Raji (cell line): ENCODE measurements around the gene ISG15.
A peak's percentile ranks its signal among the peaks of the same experiment; 100 is the strongest.

Experiments
- POLR2A ChIP-seq: IDR thresholded peaks from 2 replicates; pipeline ENCODE4 v1.6.1; 2011; ENCODE audit warnings: low read depth, low read length, control low read depth; ENCODE audit not compliant: insufficient read depth

Gene ISG15

GRCh38 chr1:999725-1000356 lies 13.5 kb upstream of the ISG15 start, which contains the start of gene HES4:
Gene HES4 (minus strand): TSS chr1:1000097. CDS start chr1:999973, 124 bp downstream.
- TF ChIP-seq POLR2A = no peak

GRCh38 chr1:1000357-1001056 lies 12.8 kb upstream of the ISG15 start:
- no peak for TF ChIP-seq POLR2A

DNA sequence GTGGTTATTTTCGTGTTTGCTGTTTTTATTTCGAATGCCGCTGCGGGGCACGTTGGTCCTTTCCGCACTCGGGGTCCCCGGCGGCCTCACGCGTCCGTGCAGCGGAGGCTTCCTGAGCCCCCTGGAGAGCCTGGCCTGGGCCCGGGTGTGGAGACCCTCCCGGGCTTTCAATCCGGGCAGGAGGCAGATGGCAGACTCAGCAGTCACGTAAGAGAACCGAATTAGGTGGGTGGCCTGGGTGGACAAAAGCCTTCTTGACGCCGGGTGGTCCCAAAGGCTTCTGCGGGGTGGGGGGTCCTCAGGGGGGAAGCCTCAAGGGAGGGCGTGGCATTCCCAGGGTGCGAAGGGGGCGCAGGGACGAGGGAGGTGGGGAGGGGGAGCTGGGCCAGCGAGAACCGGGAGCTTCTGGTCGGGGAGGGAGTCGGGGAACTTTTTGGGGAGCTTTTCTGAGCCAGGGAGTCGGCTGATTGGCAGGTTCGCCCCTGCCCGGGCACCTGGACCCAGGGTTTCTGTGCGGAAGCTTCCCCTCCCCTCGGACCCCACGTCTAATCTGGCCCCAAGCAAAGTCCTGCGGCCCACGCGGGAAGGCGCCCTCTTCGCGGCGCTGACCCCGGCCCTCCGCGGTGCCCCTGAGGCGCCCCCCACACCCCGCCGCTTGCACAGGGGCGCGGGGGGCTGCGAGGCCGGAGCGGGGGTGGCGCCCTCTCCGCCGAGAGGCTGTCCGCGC lies 12.1 kb upstream of the ISG15 start:
- TF ChIP-seq POLR2A = no peak

DNA sequence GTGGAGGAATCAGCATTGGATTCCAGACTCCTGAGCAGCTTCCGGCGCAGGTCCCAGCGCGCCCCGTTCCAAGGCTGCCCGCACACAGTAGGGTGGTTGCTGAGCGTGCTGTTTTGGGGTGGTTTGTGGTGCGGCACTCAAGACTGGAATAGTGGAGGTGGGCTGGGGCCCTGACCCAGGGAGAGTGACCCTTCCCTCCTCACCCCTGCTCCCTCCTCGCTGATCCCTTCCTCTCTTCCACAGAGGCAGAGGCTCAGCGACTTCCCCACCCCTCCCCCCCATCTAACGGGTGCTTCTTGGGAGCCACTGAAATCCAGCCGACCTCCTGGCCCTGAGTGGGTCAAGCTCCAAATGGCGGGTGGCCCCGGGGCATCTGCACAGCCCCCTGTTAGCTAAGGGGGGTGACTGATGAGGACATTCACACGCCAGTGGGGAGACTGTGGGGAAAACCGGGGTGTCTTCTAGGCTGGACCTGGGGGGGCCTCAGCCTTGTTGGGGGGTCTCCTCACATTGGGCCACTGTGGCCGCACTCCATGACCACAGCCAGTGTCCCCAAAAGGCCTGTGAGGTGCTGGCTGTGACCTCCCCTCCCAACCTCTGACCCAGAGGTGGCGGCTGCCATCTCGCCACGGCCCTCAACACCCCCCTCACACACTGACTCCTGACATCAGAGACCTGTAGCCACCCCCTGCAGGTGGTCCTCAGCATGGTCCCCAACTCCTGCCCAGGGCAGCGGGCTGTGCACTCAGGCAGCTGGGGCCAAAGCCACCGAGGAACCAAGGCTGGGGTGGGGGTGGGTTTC lies 9.5 kb upstream of the ISG15 start:
- no peak for TF ChIP-seq POLR2A

DNA sequence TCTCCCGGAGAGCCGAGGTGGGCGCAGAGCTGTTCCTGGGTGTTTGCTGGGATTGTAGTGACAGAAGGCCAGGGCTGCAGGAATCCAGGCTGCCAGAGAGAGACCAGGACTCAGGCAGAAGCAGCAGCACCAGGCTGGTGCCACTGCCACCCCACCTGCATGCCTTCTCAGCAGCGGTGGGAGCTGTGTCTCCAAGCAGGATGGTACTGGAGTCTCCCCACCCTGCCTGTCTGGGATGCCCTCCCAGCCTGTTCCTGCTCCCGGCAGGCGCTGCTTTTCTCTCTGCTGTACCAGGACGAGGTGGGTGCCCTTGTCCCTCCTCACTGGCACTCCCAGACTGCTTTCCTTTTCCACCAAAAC lies 8.9 kb upstream of the ISG15 start:
- no peak for TF ChIP-seq POLR2A

GRCh38 chr1:1004780-1005697 lies 8.3 kb upstream of the ISG15 start:
- TF ChIP-seq POLR2A = no peak

GRCh38 chr1:1005774-1006304 lies 7.5 kb upstream of the ISG15 start:
- TF ChIP-seq POLR2A = no peak

- no peak for TF ChIP-seq POLR2A
These were observed 6.8 kb upstream of the ISG15 start for GRCh38 chr1:1006305-1007159.

DNA sequence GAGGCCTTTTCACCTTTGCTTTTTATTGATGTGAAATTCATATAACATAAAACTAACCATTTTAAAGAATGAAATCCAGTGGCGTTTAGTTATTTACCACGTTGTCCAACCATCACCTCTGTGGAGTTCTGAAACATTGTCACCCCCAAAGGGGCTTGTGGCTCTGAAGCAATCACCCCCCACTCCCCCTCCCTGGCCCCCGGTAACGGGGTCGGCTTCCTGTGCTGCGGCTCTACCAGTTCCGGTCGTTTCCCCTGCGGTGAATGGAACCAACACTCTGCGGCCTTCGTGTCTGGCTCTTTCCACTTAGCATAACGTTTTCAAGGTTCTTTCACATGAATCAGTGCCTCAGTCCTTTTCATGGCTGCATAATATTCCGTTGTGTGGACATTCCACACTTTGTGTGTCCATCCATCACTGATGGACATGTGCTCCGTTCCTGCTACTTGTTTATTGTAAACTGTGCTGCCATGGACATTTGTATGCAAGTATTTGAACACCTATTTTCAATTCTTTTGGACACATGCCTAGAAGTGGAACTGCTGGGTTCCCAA lies 1.8 kb upstream of the ISG15 start:
- TF ChIP-seq POLR2A = no peak

DNA sequence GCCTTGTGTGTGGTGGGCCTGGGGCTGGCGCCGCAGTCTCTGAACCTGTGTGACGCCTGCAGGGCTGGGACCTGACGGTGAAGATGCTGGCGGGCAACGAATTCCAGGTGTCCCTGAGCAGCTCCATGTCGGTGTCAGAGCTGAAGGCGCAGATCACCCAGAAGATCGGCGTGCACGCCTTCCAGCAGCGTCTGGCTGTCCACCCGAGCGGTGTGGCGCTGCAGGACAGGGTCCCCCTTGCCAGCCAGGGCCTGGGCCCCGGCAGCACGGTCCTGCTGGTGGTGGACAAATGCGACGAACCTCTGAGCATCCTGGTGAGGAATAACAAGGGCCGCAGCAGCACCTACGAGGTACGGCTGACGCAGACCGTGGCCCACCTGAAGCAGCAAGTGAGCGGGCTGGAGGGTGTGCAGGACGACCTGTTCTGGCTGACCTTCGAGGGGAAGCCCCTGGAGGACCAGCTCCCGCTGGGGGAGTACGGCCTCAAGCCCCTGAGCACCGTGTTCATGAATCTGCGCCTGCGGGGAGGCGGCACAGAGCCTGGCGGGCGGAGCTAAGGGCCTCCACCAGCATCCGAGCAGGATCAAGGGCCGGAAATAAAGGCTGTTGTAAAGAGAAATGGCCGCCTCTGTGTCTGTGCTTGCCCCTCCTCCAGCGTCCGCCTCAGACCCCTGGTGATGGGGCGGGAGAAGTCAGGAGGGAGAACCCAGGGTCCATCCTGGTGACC lies 788 bp downstream of the ISG15 start:
- no peak for TF ChIP-seq POLR2A

DNA sequence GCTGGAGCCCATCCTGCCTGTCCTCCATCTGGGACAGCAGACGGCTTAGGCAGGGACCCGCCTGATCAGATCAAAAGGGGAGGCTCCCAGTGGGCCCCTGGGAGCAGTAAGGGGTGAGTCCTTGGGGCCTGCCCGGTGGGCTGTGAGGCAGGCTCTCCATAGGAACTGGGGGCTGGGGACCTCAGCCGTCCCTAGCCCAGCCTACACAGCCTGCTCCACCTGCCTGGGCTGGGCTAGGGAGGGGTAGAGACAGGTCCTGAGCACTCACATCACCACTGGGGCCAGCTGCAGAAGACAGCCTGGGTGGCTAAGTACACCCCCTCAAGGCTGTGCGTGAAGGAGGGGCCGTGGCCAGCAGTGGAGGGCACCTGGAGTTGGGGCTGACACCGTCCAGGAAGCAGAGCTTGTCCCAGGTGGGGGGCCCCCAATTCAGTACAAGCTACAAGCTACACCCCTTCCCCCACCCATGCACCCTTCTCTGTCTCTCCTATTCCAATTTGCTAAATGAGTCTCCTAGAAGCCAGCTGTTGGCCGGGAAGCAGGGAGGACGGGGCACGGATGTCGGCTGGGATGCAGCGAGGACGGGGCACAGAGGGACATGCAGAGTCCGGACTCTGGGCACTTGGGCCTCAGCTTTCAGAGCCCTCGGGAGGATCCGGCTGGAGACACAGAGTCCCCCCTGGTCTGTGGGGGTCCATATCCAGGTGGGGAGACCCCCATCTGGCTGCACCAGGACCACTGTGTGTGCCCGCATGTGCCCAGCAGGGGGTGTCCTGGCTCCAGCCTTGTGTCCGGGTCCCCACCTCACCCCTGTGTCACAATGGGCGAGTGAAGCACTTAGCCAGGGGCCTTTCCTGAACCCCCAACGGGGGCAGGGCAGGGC lies 1.7 kb downstream of the ISG15 start:
- TF ChIP-seq POLR2A = 0 out of 2 replicates have a peak, but pooled peaks have one; percentile 2
